Stimulated activated CD4-positive, alpha-beta T cell treated with anti-CD3 and anti-CD28 coated beads, Interleukin-12 subunit alpha, Interleukin-12 subunit beta, amount 100 ng/mL, for 4 hours (primary cell): ENCODE measurements around the gene OVOL2.
"Not testable (repeated sequence)": the region's sequence is repeated elsewhere in the genome, so short reads cannot be mapped to it uniquely, and the experiment has no call there.

ENCODE experiments used
- DNase-seq: peaks from one replicate; pipeline ENCODE4 v3.0.0-alpha.2; 2020

Gene OVOL2

DNA sequence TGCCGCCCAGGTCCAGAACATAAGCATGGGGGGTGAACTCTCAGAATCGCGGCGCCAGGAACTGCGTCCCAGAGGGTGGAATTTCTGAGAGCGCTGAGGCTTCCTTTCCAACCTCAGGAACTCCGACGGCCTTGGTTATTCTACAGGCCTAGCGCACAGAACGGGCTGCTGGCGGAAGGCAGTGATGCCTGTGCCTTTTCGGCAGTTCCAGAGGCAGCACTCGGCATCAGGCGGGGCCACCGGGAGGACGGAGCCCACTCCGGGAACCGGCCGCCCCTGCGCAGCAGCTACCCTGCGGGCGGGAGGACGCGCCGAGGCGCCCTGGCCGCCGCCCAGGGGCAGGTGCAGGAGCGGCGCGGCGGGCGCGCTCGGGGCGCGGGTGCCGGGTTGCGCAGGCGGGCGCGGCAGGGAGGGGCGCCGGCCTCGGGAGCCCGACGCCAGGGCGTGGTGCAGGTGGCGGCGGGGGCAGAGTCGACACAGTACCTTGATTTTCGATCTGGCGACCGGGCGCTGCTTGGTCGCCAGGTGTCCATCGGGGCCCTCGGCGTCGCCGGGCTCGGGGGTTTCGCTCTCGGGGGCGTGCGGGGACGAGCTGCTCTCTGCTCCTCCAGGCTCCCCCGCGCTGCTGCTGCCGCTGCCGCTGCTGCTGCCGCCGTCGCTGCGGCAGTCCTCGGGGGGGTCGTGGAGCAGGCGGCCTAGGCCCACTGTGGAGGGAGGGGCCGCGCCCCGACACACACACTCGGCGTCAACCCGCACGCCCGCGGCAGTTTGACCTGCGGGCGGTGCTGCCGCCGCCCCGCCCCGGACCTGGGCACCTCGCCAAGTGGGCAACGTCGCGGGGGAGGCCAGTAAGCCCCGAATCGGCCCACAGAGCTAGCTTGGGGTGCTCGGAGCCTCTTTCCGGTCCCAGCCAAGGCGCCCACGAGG lies 1.3 kb downstream of the OVOL2 start:
- DNase-seq = no peak

DNA sequence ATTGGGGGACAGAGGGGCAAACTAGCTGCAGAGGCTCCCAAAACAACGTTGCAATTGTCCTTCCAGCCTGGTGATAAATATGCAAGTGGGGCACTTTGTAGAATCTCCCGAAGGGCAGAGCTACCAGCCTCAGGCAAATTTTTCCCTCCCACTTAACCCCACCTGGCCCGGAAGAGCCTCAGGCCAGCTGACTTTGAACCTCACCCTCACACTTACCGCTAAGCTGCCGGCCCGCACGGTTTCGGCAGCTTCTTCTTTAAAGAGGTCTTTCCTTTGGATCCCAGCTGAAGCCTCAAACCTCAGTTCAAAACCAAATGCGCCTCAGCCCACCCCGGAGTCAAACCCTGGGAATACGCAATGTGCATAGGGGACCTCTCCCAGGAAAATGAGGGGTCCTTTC lies 2.5 kb downstream of the OVOL2 start:
- no peak for DNase-seq

DNA sequence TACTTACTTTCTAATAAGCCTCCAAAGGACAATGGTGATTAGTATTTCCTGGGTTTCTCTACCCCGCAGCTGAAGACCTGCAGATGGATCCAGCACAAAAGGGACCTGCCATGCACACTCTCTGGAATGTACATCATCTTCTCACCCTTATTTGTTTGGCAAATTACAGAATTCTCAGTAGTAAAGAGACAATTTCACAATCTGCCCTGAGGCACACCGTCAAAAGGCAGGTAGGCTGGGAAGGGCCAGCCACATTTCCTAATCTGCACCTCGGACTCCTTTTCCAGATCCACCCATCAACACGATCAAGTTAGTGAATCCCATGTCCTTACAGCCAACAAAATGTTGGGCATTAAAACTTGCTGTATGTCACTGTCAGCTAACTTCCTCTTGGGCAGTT lies 4.9 kb downstream of the OVOL2 start:
- DNase-seq = no peak

GRCh38 chr20:18050628-18051027 lies 7.1 kb downstream of the OVOL2 start:
- DNase-seq = no peak

- DNase-seq = no peak
Measured at GRCh38 chr20:18048176-18048575, 9.5 kb downstream of the OVOL2 start.

DNA sequence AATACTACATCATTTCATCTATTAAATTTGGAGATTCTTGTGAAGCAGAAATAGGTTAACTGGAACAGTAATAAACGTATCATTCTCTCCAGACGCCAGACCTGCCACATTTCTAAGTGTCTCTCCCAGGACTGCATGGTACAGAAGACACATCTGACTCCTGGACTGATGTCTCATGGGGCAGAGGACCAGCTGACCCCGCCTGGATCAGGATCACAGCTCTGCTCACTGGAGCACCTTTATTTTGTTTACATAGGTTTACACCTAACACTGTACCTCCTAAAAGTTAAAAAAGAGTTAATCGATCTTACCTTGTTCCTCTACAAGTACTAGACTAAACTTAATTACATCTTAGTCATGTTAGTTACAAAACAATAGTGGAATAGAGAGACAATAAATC lies 11.2 kb downstream of the OVOL2 start:
- DNase-seq = no peak

DNA sequence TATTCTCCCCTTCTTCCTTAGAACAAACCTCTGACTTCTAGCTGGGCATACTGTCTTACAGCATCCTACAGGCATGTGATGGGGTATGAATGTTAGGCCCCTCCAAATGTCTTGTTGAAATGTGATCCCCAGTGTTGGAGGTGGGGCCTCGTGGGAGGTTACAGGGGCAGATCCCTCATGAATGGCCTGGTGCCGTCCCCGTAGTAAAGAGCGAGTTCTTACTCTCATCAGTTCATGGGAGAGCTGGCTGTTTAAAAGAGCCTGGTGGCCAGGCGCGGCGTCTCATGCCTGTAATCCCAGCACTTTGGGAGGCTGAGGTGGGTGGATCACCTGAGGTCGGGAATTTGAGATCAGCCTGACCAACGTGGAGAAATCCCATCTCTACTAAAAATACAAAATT lies 15.5 kb downstream of the OVOL2 start:
- DNase-seq = no peak

- DNase-seq = no peak
Measured at GRCh38 chr20:18041462-18041861, 16.3 kb downstream of the OVOL2 start.

- DNase-seq = no peak
Measured at GRCh38 chr20:18039063-18039462, 18.7 kb downstream of the OVOL2 start.

GRCh38 chr20:18034039-18034438 lies 23.7 kb downstream of the OVOL2 start:
- DNase-seq = no peak

DNA sequence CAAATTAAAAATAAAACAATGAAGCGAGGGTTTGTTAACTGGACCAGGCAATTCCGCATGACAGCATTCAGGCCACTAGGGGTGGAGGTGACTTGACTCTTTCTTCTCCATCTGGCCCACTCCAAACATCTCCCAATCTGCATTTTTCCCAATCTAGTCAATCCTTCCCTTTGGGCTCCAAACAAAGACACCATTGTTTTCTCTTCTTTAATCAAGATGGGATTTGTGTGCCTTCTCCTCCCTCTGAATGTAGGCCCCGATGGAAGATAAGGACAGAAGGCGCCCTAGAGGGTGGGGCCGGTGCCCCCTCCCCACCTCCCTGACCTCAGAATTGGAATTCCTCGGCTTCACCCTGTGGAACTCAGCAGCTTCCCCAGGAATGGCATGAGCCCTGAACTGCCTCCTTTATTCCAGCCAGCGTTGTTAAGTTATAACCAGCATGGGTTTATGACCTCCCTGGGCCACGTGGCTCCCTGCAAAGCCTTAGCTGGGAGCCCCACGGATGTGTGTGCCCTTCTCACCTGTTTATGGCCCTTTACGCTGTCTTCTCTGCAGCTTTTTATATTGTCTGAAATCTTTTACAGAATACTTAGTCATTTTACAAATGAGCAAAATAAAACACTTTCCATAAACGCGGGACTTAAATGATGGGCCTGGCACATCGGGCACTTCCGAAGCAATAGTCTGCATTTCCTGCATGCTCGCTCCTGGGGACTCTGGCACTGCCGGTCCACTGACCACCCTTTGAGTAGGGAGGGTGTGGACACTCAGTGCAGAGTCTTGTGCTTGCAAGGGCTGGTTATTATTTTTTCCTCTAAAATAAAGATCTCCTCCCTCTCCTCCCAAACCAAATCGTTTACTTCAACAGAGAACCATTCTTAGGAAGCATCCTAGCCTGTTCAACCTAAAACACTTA lies 24.5 kb downstream of the OVOL2 start:
- DNase-seq = no peak

DNA sequence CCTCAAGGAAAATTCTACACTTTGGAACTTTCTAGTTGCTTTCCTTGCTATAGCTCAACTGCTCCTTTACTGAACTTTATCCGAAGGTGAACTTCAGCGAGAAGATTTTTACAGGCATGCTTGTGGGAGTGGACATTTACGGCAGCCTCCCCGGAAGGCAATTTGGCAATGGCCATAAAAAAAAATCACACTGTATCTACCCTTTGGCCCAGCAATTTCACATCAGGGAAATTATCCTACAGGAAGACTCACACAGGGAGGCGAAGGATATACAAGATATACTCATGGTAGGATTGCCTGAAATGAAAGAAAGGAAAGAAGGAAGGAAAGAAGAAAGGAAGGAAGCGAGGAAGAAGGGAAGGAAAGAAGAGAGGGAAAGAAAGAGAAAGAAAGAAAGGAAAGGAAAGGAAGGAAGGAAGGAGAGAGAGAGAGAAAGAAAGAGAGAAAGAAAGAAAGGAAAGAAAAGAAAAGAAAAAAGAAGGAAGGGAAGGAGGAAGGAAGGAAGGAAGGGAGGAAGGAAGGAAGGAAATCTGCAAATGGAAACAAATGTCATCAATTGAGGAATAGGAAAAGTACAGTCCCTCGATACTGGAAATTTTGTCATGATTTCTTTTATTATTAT lies 25.7 kb downstream of the OVOL2 start:
- no peak for DNase-seq

- DNase-seq = no peak
Measured at GRCh38 chr20:18031050-18031449, 26.7 kb downstream of the OVOL2 start.

DNA sequence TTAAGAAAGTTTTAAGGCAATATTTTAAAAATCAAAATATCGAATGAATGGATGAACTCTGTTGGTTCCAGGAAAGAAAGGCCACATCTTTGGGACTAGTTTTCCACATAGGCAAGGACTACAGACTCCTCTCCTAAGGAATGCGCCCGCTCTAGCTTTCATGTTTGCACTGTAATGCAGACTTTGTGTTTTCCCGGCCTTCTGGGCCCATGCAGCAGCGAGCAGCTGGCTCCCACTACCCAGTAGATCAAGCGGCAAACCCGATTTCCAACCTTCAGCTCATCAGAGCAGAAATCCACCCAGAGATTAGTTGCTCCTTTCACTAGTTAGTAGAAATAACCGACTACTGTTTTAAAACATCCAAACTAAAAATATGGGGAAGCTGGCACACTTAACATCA lies 27.7 kb downstream of the OVOL2 start:
- no peak for DNase-seq

DNA sequence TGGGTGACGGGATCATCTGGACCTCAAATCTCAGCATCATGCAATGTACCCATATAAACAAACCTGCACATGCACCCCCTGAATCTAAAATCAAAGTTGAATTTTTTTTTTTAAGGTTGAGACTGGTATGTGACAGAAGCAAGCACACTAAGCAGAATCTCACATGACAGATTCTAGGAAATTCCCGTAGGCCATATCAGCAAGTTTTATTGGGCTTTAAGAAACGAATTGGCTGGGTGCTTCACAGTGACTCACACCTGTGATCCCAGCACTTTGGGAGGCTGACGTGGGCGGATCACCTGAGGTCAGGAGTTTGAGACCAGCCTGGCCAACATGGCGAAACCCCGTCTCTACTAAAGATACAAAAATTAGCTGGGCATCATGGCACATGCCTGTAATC lies 30.7 kb downstream of the OVOL2 start:
- not testable (repeated sequence) for DNase-seq

DNA sequence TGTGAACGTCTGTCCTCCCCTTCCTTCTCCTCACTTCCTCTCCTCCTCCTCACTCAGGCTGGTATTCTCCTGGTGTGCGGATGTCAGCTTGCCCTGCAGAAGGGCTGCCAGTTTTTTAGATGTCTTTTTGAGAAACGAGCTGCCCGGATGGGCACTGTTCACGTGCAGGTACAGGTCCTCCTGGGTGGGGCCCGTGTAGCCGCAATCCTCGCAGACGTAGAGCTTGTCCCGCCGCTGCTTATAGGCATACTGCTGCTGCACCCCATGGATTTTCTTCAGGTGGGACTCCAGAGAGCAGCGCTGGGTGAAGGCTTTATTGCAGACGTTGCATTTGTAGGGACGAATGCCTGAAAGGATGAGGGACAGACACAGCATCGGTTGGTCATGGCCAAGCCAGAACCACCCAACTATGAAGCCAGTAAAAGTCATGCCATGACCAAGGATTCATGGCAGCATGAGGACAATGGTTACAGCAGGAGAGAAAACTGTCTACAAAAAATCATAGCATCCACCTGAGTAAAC lies 33.0 kb downstream of the OVOL2 start:
- DNase-seq = no peak

- no peak for DNase-seq
Measured at GRCh38 chr20:18020931-18021330, 36.8 kb downstream of the OVOL2 start.

DNA sequence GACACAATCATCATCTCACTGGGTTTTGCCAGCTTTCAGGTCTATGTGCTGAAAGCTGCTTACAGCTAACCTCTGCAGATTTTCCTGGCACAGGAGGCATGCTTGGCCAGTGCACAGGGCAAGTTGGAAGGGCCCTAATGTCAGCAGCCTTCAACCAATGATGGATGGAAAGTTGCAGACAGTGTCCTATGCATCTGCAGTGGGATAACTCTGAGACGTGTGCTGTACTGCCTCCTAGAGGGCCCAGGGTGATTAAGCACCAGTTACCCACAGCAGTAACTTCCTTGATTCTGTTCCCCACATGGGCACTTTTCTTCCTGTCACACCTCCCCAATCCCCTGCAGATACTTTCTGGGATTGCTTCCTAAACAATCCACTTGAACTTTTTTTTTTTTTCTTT lies 38.6 kb downstream of the OVOL2 start:
- DNase-seq = no peak

DNA sequence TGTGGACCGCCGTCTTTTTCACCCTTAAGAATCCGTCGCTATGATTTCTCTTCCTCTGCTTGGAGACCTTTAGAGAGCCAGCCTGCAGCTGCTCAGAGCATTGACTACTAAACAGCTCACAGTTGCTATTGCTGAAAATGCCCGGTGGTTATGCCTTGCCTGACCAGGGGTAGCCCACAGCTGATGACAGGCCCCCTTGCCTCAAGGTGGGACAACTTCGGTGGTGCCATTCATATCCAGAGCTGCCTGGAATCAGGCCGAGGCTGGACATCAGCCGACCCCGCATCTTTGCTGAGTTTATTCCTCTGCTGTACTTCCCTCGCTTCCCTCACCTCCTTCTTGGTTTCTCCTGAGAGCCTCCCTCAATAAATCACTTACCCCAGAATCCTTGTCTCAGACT lies 39.6 kb downstream of the OVOL2 start:
- DNase-seq = no peak

DNA sequence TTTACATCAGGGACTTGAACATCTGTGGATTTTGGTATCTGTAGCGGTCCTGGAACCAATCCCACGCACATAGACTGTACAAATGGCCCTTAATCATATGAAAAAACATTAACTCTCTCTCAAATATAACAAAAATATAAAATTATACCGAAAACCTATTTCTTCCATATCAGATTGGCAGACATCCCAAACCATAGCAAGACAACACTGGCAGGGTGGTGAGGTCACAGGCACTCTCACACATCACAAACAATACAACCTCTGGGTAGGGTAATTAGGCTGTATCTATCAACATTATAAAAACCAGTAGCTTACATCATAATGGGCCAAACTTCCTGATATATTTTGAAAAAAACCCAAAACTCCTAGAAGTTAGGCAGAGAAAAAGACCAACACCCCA lies 40.9 kb downstream of the OVOL2 start:
- DNase-seq = no peak

GRCh38 chr20:18014411-18014810 lies 43.3 kb downstream of the OVOL2 start:
- DNase-seq = no peak

GRCh38 chr20:18012901-18013300 lies 44.8 kb downstream of the OVOL2 start:
- no peak for DNase-seq

DNA sequence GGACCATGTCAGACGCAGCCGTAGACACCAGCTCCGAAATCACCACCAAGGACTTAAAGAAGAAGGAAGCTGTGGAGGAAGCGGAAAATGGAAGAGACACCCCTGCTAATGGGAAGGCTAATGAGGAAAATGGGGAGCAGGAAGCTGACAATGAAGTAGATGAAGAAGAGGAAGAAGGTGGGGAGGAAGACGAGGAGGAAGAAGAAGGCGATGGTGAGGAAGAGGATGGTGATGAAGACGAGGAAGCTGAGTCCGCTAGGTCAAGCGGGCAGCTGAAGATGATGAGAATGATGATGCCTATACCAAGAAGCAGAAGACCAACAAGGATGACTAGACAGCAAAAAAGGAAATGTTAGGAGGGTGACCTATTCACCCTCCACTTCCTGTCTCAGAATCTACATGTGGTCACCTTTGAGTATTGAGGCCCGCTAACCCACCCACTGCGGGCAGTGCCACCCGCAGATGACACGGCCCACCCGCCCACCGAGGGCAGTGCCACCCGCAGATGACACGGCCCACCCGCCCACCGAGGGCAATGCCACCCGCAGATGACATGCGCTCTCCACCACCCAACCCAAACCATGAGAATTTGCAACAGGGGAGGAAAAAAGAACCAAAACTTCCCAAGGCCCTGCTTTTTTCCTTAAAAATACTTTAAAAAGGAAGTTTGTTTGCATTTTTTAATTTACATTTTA lies 45.6 kb downstream of the OVOL2 start:
- DNase-seq = no peak
